NCI-H1436 (cell line): ENCODE data around the gene F13B.
"Not testable (repeated sequence)": the region's sequence is repeated elsewhere in the genome, so short reads cannot be mapped to it uniquely, and the experiment has no call there.

Experiments
- DNase-seq: peaks from one replicate; lab custom pipeline; 2025; lab: John Stamatoyannopoulos, UW

Gene F13B, protein sequence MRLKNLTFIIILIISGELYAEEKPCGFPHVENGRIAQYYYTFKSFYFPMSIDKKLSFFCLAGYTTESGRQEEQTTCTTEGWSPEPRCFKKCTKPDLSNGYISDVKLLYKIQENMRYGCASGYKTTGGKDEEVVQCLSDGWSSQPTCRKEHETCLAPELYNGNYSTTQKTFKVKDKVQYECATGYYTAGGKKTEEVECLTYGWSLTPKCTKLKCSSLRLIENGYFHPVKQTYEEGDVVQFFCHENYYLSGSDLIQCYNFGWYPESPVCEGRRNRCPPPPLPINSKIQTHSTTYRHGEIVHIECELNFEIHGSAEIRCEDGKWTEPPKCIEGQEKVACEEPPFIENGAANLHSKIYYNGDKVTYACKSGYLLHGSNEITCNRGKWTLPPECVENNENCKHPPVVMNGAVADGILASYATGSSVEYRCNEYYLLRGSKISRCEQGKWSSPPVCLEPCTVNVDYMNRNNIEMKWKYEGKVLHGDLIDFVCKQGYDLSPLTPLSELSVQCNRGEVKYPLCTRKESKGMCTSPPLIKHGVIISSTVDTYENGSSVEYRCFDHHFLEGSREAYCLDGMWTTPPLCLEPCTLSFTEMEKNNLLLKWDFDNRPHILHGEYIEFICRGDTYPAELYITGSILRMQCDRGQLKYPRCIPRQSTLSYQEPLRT

DNA sequence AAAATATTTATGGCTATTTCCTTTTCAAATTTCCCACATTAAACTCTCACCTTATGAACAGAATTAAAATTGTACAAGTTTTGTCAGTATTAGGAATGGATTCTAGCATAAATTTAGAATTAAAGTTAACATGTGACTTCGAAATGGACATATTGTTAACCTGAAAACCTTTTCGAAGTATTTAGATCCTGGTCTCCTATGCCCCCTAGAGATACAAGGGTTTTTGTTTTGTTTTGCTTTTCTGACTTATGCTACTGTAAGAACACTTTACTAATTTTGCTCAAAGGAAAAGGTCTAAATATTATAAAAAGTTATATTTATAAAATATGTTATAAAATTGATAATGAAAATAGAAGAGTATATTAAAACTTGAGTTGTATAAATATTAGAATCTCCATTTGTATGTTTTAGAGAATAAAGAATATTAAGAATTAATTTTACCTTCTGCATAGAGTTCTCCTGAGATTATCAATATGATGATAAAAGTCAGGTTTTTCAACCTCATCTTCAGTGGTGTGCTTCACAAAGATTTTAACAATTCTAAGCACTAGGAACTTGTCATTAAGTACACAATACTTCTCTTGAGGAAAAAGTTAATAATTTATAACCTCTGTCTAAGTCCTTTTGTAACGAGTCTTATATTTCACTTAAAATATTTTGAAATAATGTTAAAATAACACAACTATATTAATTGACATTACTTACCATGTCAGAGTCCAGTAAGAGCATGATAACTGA lies at the start of gene F13B:
Gene F13B (minus strand): TSS at position 542 of the 738 bp plus-strand sequence. CDS start 37 bp downstream, at position 505.
- DNase-seq, result no peak

GRCh38 chr1:197116156-197116555 lies 49.1 kb upstream of the F13B start:
- no peak for DNase-seq

GRCh38 chr1:197106869-197107268 lies 39.8 kb upstream of the F13B start:
- DNase-seq, result no peak

GRCh38 chr1:197103300-197103699 lies 36.2 kb upstream of the F13B start:
- DNase-seq, result no peak

DNA sequence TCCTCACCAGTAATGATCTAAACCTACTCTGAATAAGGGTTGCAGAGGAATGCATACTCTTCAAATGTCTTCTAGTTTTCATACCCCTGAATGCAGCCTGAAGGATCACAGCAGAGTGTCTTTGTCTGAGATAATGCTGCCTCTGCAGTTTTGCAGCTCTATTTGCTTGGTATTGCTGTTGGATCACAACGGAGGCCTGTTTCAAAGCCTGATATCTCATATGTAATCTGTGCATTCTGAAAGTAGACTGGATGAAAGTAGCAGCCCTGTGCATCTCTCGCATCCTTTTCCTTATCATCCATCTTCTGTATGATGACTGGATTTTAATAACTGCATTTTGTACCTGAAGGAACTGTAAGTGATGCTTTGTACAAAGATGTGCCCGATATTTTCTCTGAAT lies 34.9 kb upstream of the F13B start:
- DNase-seq, result no peak

DNA sequence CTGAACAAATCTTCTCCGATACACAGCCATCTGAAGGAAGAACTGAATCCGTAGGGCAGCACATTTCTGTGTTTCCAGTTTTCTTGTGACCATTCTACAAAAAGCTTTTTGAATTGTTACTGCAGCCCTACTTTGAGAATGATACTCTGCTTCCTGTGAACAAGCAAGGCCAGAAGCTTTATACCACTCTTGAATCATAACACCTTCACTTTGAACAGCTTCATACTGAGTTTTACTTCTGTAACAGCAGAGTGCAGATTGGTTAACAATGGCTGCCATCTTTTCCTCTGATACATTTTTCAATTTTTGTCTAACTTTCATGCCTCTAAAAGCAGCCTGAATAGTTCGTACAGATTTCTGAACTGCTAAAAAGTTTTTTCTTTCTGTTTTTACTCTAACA lies 33.6 kb upstream of the F13B start:
- DNase-seq, result no peak

DNA sequence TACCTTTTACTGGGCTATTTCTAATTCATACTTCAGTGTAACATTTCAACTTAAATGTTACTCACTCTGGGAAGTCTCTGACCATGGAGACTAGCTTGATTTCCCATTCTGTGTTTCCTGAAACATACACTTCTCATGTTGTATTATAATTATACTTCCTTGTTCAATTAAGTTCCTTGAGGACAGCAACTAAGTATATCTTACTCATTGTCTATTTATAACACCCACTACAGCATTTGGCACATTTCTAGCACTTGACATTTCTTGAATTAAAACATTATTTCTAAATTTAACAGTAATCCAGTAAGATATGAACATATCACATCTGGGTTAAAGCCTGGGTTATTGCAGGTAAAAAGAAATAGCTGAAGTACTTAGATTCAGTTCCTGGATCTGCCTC lies 32.4 kb upstream of the F13B start:
- DNase-seq, result no peak

GRCh38 chr1:197096971-197097370 lies 29.9 kb upstream of the F13B start:
- DNase-seq, result not testable (repeated sequence)

GRCh38 chr1:197096137-197096536 lies 29.1 kb upstream of the F13B start:
- peak; percentile 37 for DNase-seq

GRCh38 chr1:197093226-197093885 lies 26.3 kb upstream of the F13B start:
- no peak for DNase-seq

GRCh38 chr1:197092491-197093023 lies 25.5 kb upstream of the F13B start:
- no peak for DNase-seq

- no peak for DNase-seq
Measured at GRCh38 chr1:197083474-197083873, 16.4 kb upstream of the F13B start.

DNA sequence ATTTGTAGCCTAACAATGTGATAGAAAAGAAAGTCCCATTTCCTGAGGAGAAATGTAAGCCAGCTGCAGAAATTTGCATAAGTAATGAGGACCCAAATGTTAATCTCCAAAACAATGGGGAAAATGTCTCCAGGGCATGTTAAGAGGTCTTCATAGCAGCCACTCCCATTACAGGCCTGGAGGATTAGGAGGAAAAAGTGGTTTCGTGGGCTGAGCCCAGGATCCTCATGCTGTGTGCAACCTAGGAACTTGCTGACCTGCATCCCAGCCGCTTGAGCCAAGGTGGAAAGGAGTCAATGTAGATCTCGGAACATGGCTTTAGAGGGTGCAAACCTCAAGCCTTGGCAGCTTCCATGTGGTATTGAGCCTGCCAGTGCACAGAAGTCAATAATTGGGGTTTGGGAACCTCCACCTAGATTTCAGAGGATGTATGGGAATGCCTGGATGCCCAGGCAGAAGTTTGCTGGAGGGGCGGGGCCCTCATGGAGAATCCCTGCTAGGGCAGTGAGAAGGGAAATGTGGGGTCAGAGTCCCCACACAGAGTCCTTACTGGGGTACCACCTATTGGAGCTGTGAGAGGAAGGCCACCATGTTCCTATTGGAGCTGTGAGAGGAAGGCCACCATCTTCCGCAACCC lies 14.2 kb upstream of the F13B start:
- no peak for DNase-seq

- no peak for DNase-seq
Measured at GRCh38 chr1:197080323-197080722, 13.3 kb upstream of the F13B start.

GRCh38 chr1:197076585-197076984 lies 9.5 kb upstream of the F13B start:
- DNase-seq, result no peak

DNA sequence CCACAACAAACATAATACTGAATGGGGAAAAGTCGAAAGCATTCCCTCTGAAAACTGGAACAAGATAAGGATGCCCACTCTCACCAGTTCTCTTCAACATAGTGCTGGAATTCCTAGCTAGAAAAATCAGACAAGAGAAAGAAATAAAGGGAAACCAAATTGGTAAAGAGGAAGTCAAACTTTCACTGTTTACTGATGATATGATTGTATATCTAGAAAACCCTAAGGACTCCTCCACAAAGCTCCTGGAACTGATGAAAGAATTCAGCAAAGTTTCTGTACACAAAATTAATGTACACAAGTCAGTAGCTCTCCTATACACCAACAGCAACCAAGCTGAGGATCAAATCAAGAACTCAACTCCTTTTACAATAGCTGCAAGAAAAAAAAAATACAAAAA lies 6.9 kb upstream of the F13B start:
- DNase-seq, result no peak

- no peak for DNase-seq
Measured at GRCh38 chr1:197067457-197067818, 378 bp upstream of the F13B start.

DNA sequence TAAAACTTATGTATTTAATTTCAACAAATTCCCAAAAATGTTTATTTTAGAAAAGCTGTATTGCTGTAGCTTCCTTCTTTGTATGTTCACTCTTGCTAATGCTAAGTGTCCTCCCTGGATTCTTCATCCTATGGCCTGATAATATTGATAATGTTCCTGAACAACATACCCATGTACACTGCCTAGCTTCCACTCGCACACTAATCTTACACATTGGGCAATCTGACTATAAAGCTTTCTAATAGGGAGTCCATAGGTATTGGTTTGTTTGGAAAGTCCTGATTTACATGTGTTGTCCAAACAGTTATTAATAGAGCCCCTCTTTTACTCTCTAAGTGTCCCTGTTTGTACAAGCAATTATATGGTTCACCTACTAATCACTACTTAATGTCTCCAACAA lies 783 bp downstream of the F13B start:
- no peak for DNase-seq

- DNase-seq, result no peak
Measured at GRCh38 chr1:197065559-197065958, 1.5 kb downstream of the F13B start.

- no peak for DNase-seq
Measured at GRCh38 chr1:197063212-197063611, 3.8 kb downstream of the F13B start.

DNA sequence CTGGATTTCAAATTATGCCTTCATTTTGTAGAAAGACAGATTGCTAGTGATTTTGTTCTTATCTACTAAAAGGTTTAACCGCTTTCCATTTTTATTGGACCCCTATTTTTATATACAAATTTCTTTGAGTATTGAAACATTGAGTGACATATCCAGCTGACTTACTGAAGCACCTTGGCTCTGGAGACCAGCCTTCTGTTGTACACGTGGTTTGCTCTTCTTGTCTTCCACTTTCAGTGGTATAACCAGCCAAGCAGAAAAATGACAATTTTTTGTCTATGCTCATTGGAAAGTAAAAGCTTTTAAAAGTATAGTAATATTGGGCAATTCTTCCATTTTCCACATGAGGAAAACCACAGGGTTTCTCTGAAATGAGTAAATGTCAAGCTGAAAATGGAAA lies 4.4 kb downstream of the F13B start:
- DNase-seq, result no peak

GRCh38 chr1:197049100-197049499 lies 18.0 kb downstream of the F13B start:
- DNase-seq, result no peak
